HG03196 (cell line): Measurements from ENCODE around the gene MRPL19.
"Not testable (repeated sequence)": the region's sequence is repeated elsewhere in the genome, so short reads cannot be mapped to it uniquely, and the experiment has no call there.

Experiments
- ATAC-seq: cut with Tn5 transposase; IDR thresholded peaks from one replicate; pipeline ENCODE4 v1.9.1; 2021; ENCODE audit not compliant: unreplicated experiment

The MRPL19 gene

GRCh38 chr2:75666911-75667310 lies 20.3 kb downstream of the MRPL19 start:
- no peak for ATAC-seq

GRCh38 chr2:75667884-75668283 lies 21.3 kb downstream of the MRPL19 start:
- no peak for ATAC-seq

- ATAC-seq, result not testable (repeated sequence)
Observed at GRCh38 chr2:75675423-75675822, 28.8 kb downstream of the MRPL19 start.

GRCh38 chr2:75675908-75676307 lies 29.3 kb downstream of the MRPL19 start:
- no peak for ATAC-seq

GRCh38 chr2:75676464-75676863 lies 29.9 kb downstream of the MRPL19 start:
- ATAC-seq, result no peak

GRCh38 chr2:75679556-75679955 lies 33.0 kb downstream of the MRPL19 start:
- ATAC-seq, result no peak

- no peak for ATAC-seq
Observed at GRCh38 chr2:75680402-75680801, 33.8 kb downstream of the MRPL19 start.

- ATAC-seq, result not testable (repeated sequence)
Observed at GRCh38 chr2:75683430-75683829, 36.8 kb downstream of the MRPL19 start.

GRCh38 chr2:75688196-75688595 lies 41.6 kb downstream of the MRPL19 start:
- ATAC-seq, result no peak

GRCh38 chr2:75698918-75699317 lies 52.3 kb downstream of the MRPL19 start:
- ATAC-seq, result no peak

GRCh38 chr2:75702593-75702992 lies 56.0 kb downstream of the MRPL19 start:
- no peak for ATAC-seq

- ATAC-seq, result no peak
Observed at GRCh38 chr2:75703589-75704287, 57.2 kb downstream of the MRPL19 start.

GRCh38 chr2:75705921-75706320 lies 59.3 kb downstream of the MRPL19 start:
- ATAC-seq, result no peak

- no peak for ATAC-seq
Observed at GRCh38 chr2:75707901-75708300, 61.3 kb downstream of the MRPL19 start.

GRCh38 chr2:75709297-75709696 lies 62.7 kb downstream of the MRPL19 start:
- ATAC-seq, result no peak

GRCh38 chr2:75710220-75710576 lies 63.6 kb downstream of the MRPL19 start:
- ATAC-seq, result peak; percentile 29

- ATAC-seq, result peak; percentile 97
Observed at GRCh38 chr2:75710577-75711253, 64.1 kb downstream of the MRPL19 start, which contains the start of gene GCFC2. Gene GCFC2, minus strand, starts transcription at chr2:75710915. Its CDS starts 60 bp downstream, at chr2:75710855.

GRCh38 chr2:75711590-75711989 lies 65.0 kb downstream of the MRPL19 start:
- ATAC-seq, result not testable (repeated sequence)

GRCh38 chr2:75716406-75716805 lies 69.8 kb downstream of the MRPL19 start:
- no peak for ATAC-seq

GRCh38 chr2:75719616-75720015 lies 73.0 kb downstream of the MRPL19 start:
- no peak for ATAC-seq

GRCh38 chr2:75720525-75720924 lies 73.9 kb downstream of the MRPL19 start:
- ATAC-seq, result no peak

- ATAC-seq, result no peak
Observed at GRCh38 chr2:75722687-75723086, 76.1 kb downstream of the MRPL19 start.
